Effector memory CD4-positive, alpha-beta T cell (primary cell): Measurements from ENCODE around the gene NEK11.

ENCODE experiments used
- DNase-seq, 3 donors: peaks; one replicate each; pipeline ENCODE4 v3.0.0-alpha.2; 2020
- H3K27ac ChIP-seq: 2 replicates; pipeline ENCODE4 v1.7.0; 2013; ENCODE audit warnings: mild to moderate bottlenecking, low read length, moderate library complexity; ENCODE audit not compliant: insufficient read depth, poor library complexity, severe bottlenecking
- H3K27me3 ChIP-seq: replicated peaks from 2 replicates; pipeline ENCODE4 v1.7.0; 2013; ENCODE audit warnings: mild to moderate bottlenecking, low read length; ENCODE audit not compliant: insufficient read depth, control insufficient read depth, poor library complexity, severe bottlenecking
- H3K36me3 ChIP-seq: 2 replicates; pipeline ENCODE4 v1.7.0; 2013; ENCODE audit warnings: mild to moderate bottlenecking, low read length, moderate library complexity; ENCODE audit not compliant: control insufficient read depth, insufficient read depth
- H3K4me1 ChIP-seq: 2 replicates; pipeline ENCODE4 v1.7.0; 2013; ENCODE audit warnings: low read length, mild to moderate bottlenecking; ENCODE audit not compliant: control insufficient read depth, insufficient read depth, poor library complexity, severe bottlenecking
- H3K4me3 ChIP-seq: 2 replicates; pipeline ENCODE4 v1.7.0; 2013; ENCODE audit warnings: low read length, low read depth, mild to moderate bottlenecking; ENCODE audit not compliant: insufficient read depth, poor library complexity, severe bottlenecking
- H3K9me3 ChIP-seq: 2 replicates; pipeline ENCODE4 v1.7.0; 2013; ENCODE audit warnings: mild to moderate bottlenecking, low read length, moderate library complexity; ENCODE audit not compliant: control insufficient read depth

The NEK11 gene

GRCh38 chr3:131167867-131168266 is 141.2 kb downstream of the NEK11 start:
- Histone ChIP-seq H3K27me3 (no peaks in the 10 kb centered on the region), H3K27ac (no peak overlapping the region), H3K4me3 (no peak overlapping the region), H3K4me1 (no peaks in the 10 kb centered on the region), H3K36me3 (no peaks in the 10 kb centered on the region), H3K9me3 (no peaks in the 10 kb centered on the region)
- DNase-seq: no peak

- H3K27ac ChIP-seq: no peak overlapping the region
- H3K4me3 ChIP-seq: no peak overlapping the region
- DNase-seq: no peak
- H3K9me3 ChIP-seq: no peaks in the 10 kb centered on the region
- no peaks in the 10 kb centered on the region for H3K27me3 ChIP-seq
- no peaks in the 10 kb centered on the region for H3K4me1 ChIP-seq
- H3K36me3 ChIP-seq: no peaks in the 10 kb centered on the region
These were observed 142.7 kb downstream of the NEK11 start for GRCh38 chr3:131169331-131169730.

- H3K36me3 ChIP-seq: no peaks in the 10 kb centered on the region
- no peak overlapping the region for H3K4me3 ChIP-seq
- H3K27me3 ChIP-seq: no peaks in the 10 kb centered on the region
- H3K4me1 ChIP-seq: peaks cover 4% of the 10 kb centered on the region
- H3K9me3 ChIP-seq: no peaks in the 10 kb centered on the region
- no peak for DNase-seq
- H3K27ac ChIP-seq: no peak overlapping the region
These were observed 146.0 kb downstream of the NEK11 start for GRCh38 chr3:131172502-131173200.

GRCh38 chr3:131174752-131175151 is 148.1 kb downstream of the NEK11 start:
- Histone ChIP-seq H3K9me3 (no peaks in the 10 kb centered on the region), H3K27me3 (no peaks in the 10 kb centered on the region), H3K4me3 (no peak overlapping the region), H3K4me1 (peaks cover 4% of the 10 kb centered on the region), H3K36me3 (no peaks in the 10 kb centered on the region), H3K27ac (no peak overlapping the region)
- DNase-seq: no peak

- no peaks in the 10 kb centered on the region for H3K9me3 ChIP-seq
- no peak for DNase-seq
- peaks cover 4% of the 10 kb centered on the region for H3K4me1 ChIP-seq
- H3K36me3 ChIP-seq: no peaks in the 10 kb centered on the region
- H3K4me3 ChIP-seq: no peak overlapping the region
- no peaks in the 10 kb centered on the region for H3K27me3 ChIP-seq
- no peak overlapping the region for H3K27ac ChIP-seq
These were observed 152.2 kb downstream of the NEK11 start for GRCh38 chr3:131178710-131179375.

GRCh38 chr3:131192701-131193100 is 166.0 kb downstream of the NEK11 start:
- H3K27ac ChIP-seq: no peak overlapping the region
- no peaks in the 10 kb centered on the region for H3K9me3 ChIP-seq
- no peak for DNase-seq
- H3K36me3 ChIP-seq: no peaks in the 10 kb centered on the region
- H3K4me1 ChIP-seq: no peaks in the 10 kb centered on the region
- no peaks in the 10 kb centered on the region for H3K27me3 ChIP-seq
- H3K4me3 ChIP-seq: no peak overlapping the region

- no peak overlapping the region for H3K27ac ChIP-seq
- no peaks in the 10 kb centered on the region for H3K27me3 ChIP-seq
- DNase-seq: no peak
- no peaks in the 10 kb centered on the region for H3K9me3 ChIP-seq
- H3K4me3 ChIP-seq: no peak overlapping the region
- no peaks in the 10 kb centered on the region for H3K36me3 ChIP-seq
- no peaks in the 10 kb centered on the region for H3K4me1 ChIP-seq
These were observed 167.1 kb downstream of the NEK11 start for GRCh38 chr3:131193641-131194238.

GRCh38 chr3:131194816-131195215 is 168.1 kb downstream of the NEK11 start:
- no peak for DNase-seq
- no peaks in the 10 kb centered on the region for H3K27me3 ChIP-seq
- no peak overlapping the region for H3K27ac ChIP-seq
- H3K4me1 ChIP-seq: no peaks in the 10 kb centered on the region
- no peaks in the 10 kb centered on the region for H3K9me3 ChIP-seq
- H3K4me3 ChIP-seq: no peak overlapping the region
- no peaks in the 10 kb centered on the region for H3K36me3 ChIP-seq

- Histone ChIP-seq H3K27ac (no peak overlapping the region), H3K9me3 (no peaks in the 10 kb centered on the region), H3K4me3 (no peak overlapping the region), H3K27me3 (no peaks in the 10 kb centered on the region), H3K36me3 (no peaks in the 10 kb centered on the region), H3K4me1 (no peaks in the 10 kb centered on the region)
- no peak for DNase-seq
These were observed 174.0 kb downstream of the NEK11 start for GRCh38 chr3:131200636-131201199.

- no peaks in the 10 kb centered on the region for H3K36me3 ChIP-seq
- DNase-seq: no peak
- no peaks in the 10 kb centered on the region for H3K27me3 ChIP-seq
- H3K4me3 ChIP-seq: no peak overlapping the region
- no peaks in the 10 kb centered on the region for H3K9me3 ChIP-seq
- H3K27ac ChIP-seq: no peak overlapping the region
- H3K4me1 ChIP-seq: no peaks in the 10 kb centered on the region
These were observed 189.7 kb downstream of the NEK11 start for GRCh38 chr3:131216330-131216729.
